GM12874 (cell line): Measurements from ENCODE around the gene LRFN4.

Source experiments
- CTCF ChIP-seq: IDR thresholded peaks from 2 replicates; pipeline ENCODE4 v1.5.1; 2011; ENCODE audit warnings: low read depth, mild to moderate bottlenecking, control low read depth, low read length, moderate library complexity; ENCODE audit not compliant: insufficient read depth

The LRFN4 gene

GRCh38 chr11:66856496-66857233 lies at the start of gene LRFN4:
LRFN4 (plus strand) TSS chr11:66857064; CDS start chr11:66857745, 681 bp downstream.
- no peak for TF ChIP-seq CTCF

- no peak for TF ChIP-seq CTCF
Measured at GRCh38 chr11:66809592-66809991, 47.3 kb upstream of the LRFN4 start.

- TF ChIP-seq CTCF = no peak
Measured at GRCh38 chr11:66810576-66811185, 46.2 kb upstream of the LRFN4 start.

GRCh38 chr11:66814678-66815077 lies 42.2 kb upstream of the LRFN4 start:
- no peak for TF ChIP-seq CTCF

GRCh38 chr11:66815646-66816045 lies 41.2 kb upstream of the LRFN4 start:
- TF ChIP-seq CTCF = no peak

- no peak for TF ChIP-seq CTCF
Measured at GRCh38 chr11:66818231-66818955, 38.5 kb upstream of the LRFN4 start.

- no peak for TF ChIP-seq CTCF
Measured at GRCh38 chr11:66820381-66820780, 36.5 kb upstream of the LRFN4 start.
